Neuronal stem cell (in vitro differentiated cells): ENCODE results near the gene LPP.

Experiments
- DNase-seq: peaks from one replicate; pipeline ENCODE4 v3.0.0-alpha.2; 2013; ENCODE audit warnings: low spot score
- H2AFZ ChIP-seq: one replicate; pipeline ENCODE4 v1.6.1; 2013; ENCODE audit warnings: mild to moderate bottlenecking, low read length, inconsistent platforms
- H2AK5ac ChIP-seq: 2 replicates; pipeline ENCODE4 v1.6.1; 2013; ENCODE audit warnings: low read depth, mild to moderate bottlenecking, inconsistent platforms, low read length, moderate library complexity, mixed read lengths
- H2BK120ac ChIP-seq: 2 replicates; pipeline ENCODE4 v1.6.1; 2013; ENCODE audit warnings: low read depth, mild to moderate bottlenecking, inconsistent platforms, low read length, moderate library complexity, mixed read lengths
- H2BK12ac ChIP-seq: one replicate; pipeline ENCODE4 v1.6.1; 2013; ENCODE audit warnings: low read length, inconsistent platforms
- H2BK15ac ChIP-seq: 2 replicates; pipeline ENCODE4 v1.6.1; 2013; ENCODE audit warnings: mild to moderate bottlenecking, low read length, inconsistent platforms, mixed read lengths
- H2BK5ac ChIP-seq: one replicate; pipeline ENCODE4 v1.6.1; 2013; ENCODE audit warnings: inconsistent platforms, mild to moderate bottlenecking, low read length, moderate library complexity
- H3K14ac ChIP-seq: one replicate; pipeline ENCODE4 v1.6.1; 2013; ENCODE audit warnings: low read length, inconsistent platforms
- H3K18ac ChIP-seq: 2 replicates; pipeline ENCODE4 v1.6.1; 2013; ENCODE audit warnings: low read length, inconsistent platforms
- H3K23ac ChIP-seq: 2 replicates; pipeline ENCODE4 v1.6.1; 2013; ENCODE audit warnings: low read depth, mild to moderate bottlenecking, mixed read lengths, low read length, inconsistent platforms; ENCODE audit not compliant: poor library complexity
- H3K27ac ChIP-seq: replicated peaks from 3 replicates; pipeline ENCODE4 v1.5.1; 2013; ENCODE audit warnings: low read length, inconsistent platforms
- H3K27me3 ChIP-seq, 3 experiments: 2 replicates each; pipeline ENCODE4 v1.6.1; 2013; ENCODE audit warnings: low read length in 3 of 3, mild to moderate bottlenecking in 2 of 3, inconsistent platforms in 1 of 3, low read depth in 1 of 3, mixed read lengths in 1 of 3, moderate library complexity in 1 of 3; ENCODE audit not compliant: control insufficient read depth in 3 of 3, insufficient read depth in 3 of 3
- H3K36me3 ChIP-seq, 2 donors: replicated peaks in 1 of 2; 2 replicates each; pipeline ENCODE4 v1.6.1; 2013; ENCODE audit warnings: low read length in 2 of 2; ENCODE audit not compliant: control insufficient read depth in 2 of 2, insufficient read depth in 2 of 2
- H3K4ac ChIP-seq: 2 replicates; pipeline ENCODE4 v1.6.1; 2013; ENCODE audit warnings: inconsistent platforms, mild to moderate bottlenecking, low read length, moderate library complexity
- H3K4me1 ChIP-seq, 2 donors: 1 replicate in 1 of 2; 2 replicates in 1 of 2; pipeline ENCODE4 v1.6.1; 2013; ENCODE audit warnings: low read length in 2 of 2, low read depth in 1 of 2; ENCODE audit not compliant: control insufficient read depth in 2 of 2, insufficient read depth in 1 of 2
- H3K4me2 ChIP-seq: one replicate; pipeline ENCODE4 v1.6.1; 2013; ENCODE audit warnings: mild to moderate bottlenecking, low read length, inconsistent platforms; ENCODE audit not compliant: insufficient read depth, poor library complexity, severe bottlenecking
- H3K4me3 ChIP-seq, 2 donors: 2 replicates each; pipeline ENCODE4 v1.5.1; 2013; ENCODE audit warnings: low read length in 2 of 2, mild to moderate bottlenecking in 2 of 2, inconsistent platforms in 1 of 2, moderate library complexity in 1 of 2
- H3K79me1 ChIP-seq: one replicate; pipeline ENCODE4 v1.6.1; 2013; ENCODE audit warnings: low read depth, mild to moderate bottlenecking, inconsistent platforms, low read length, moderate library complexity
- H3K9ac ChIP-seq: one replicate; pipeline ENCODE4 v1.6.1; 2013; ENCODE audit warnings: mild to moderate bottlenecking, low read depth, low read length, inconsistent platforms; ENCODE audit not compliant: poor library complexity
- H3K9me3 ChIP-seq, 2 donors: replicated peaks in 1 of 2; 2 replicates each; pipeline versions ENCODE3 to v1.6.1; 2013; ENCODE audit warnings: low read length in 2 of 2, mild to moderate bottlenecking in 2 of 2, inconsistent platforms in 1 of 2, low read depth in 1 of 2, mixed read lengths in 1 of 2, moderate library complexity in 1 of 2; ENCODE audit not compliant: control insufficient read depth in 2 of 2, insufficient read depth in 1 of 2
- H4K8ac ChIP-seq: one replicate; pipeline ENCODE4 v1.6.1; 2013; ENCODE audit warnings: low read depth, mild to moderate bottlenecking, inconsistent platforms, low read length, moderate library complexity
- H4K91ac ChIP-seq: one replicate; pipeline ENCODE4 v1.6.1; 2013; ENCODE audit warnings: low read length, low read depth, mild to moderate bottlenecking, inconsistent platforms; ENCODE audit not compliant: poor library complexity
- whole genome bisulfite sequencing, 2 donors: extraction: QIAGEN DNeasy Blood & Tissue Kit; methylation state at CpG; one replicate each; pipeline ENCODE4 v1.1.7; 2013; ENCODE audit warnings: missing lambda C conversion rate in 2 of 2, mixed read lengths in 1 of 2; ENCODE audit not compliant: insufficient read length in 2 of 2, insufficient replicate concordance in 1 of 2; ENCODE audit errors: extremely low coverage in 2 of 2; 5-methylcytosine and 5-hydroxymethylcytosine counted together

LPP gene

DNA sequence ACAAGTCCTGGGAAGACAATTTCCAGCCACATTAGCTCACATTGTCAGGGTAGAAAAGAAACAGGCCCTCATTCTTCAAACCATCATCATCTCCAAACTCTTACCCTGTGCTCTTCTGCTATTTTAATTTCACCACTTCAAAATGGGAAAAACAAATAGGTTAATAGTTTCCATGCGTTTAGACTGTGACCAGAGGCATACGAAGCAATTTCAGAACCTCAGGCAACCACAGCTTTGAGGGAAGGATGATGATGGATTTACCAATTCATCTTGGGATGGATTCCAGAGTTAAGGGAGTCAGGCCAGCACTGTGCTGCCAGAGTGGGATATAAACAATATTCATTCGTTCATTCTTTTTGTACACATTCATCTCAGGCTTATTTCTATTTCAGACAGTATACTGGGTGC, 710.0 kb downstream of the LPP start:
- DNase-seq, result no peak
- Histone ChIP-seq H3K23ac (no peak overlapping the region), H3K4me2 (no peak overlapping the region), H3K14ac (no peak overlapping the region), H2AK5ac (no peak overlapping the region), H3K9ac (no peak overlapping the region), H2BK120ac (no peak overlapping the region), H3K9me3 (no peaks in the 10 kb centered on the region), H3K4me1 (peaks cover 3 to 10% of the 10 kb centered on the region in 2 donors), H3K79me1 (no peaks in the 10 kb centered on the region), H3K4ac (no peak overlapping the region), H3K18ac (no peak overlapping the region), H4K91ac (no peak overlapping the region), H3K36me3 (peaks cover 0 to 18% of the 10 kb centered on the region in 2 donors), H2BK15ac (no peak overlapping the region), H3K27ac (no peak overlapping the region), H3K4me3 (no peak overlapping the region), H2BK12ac (no peak overlapping the region), H2AFZ (no peak overlapping the region), H4K8ac (no peak overlapping the region), H2BK5ac (no peak overlapping the region), H3K27me3 (no peaks in the 10 kb centered on the region)
- WGBS, 2 donors, result no CpG with 5 or more reads among the region's 3 CpGs

DNA sequence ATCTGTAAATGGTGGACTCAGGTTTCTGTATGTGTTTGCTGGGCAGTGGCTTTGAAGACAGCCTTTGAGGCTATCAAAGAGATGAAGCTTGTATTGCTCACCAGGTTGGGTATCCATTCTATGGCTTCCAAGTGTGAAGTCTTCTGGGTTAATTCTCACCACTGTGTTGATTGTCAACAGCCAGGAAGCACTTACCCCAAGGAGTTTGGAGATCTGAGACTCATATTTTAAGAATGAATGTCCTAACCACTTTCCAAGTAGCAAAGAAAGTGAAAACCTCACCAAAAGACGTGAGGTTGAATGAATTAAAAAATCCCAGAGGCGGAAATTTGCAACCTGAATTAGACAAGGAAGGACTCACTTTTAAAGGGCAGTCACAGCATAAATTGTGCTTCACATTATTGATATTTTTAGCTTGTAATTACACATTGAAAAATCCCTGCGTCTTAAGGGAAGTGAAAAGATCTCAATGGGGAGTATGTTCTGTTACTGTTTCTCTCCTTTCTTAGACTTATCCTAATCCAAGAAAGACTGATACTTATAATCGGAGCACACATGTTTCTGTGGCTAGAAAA, 713.8 kb downstream of the LPP start:
- Histone ChIP-seq H2BK15ac (no peak overlapping the region), H3K4me2 (no peak overlapping the region), H2BK12ac (no peak overlapping the region), H3K14ac (no peak overlapping the region), H2AK5ac (no peak overlapping the region), H3K9me3 (no peaks in the 10 kb centered on the region), H3K79me1 (no peaks in the 10 kb centered on the region), H2AFZ (no peak overlapping the region), H3K4ac (no peak overlapping the region), H3K27me3 (no peaks in the 10 kb centered on the region), H3K27ac (no peak overlapping the region), H3K9ac (no peak overlapping the region), H3K18ac (no peak overlapping the region), H2BK120ac (no peak overlapping the region), H4K91ac (no peak overlapping the region), H3K4me1 (peaks cover 5 to 6% of the 10 kb centered on the region in 2 donors), H4K8ac (no peak overlapping the region), H3K4me3 (no peak overlapping the region), H3K36me3 (peaks cover 0 to 25% of the 10 kb centered on the region in 2 donors), H3K23ac (no peak overlapping the region), H2BK5ac (no peak overlapping the region)
- DNase-seq, result no peak
- no CpG with 5 or more reads among the region's 4 CpGs for WGBS, 2 donors

DNA sequence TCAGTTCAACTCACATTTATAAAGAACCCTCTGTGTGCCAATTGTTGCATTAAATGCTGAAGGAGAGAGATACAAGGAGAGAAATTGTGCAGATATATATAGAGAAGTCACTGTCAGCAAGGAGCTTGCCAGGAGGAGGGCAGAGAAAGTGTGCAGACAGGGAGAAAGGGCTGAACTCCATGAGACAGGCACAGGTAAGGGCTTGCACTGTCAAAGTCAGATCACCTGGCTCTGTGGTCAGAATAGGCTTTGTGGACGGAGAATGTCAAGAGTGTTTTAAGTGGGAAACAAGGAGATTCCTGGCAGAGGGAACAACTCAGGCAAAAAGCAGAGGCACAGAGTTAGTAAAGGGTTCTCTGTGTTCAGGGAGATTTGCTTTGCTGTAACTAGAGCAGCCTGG, 714.8 kb downstream of the LPP start:
- H3K4me2 ChIP-seq, result no peak overlapping the region
- H3K9me3 ChIP-seq, result no peaks in the 10 kb centered on the region
- no peak overlapping the region for H2BK15ac ChIP-seq
- no peak for DNase-seq
- H2AK5ac ChIP-seq, result no peak overlapping the region
- no peak overlapping the region for H2BK12ac ChIP-seq
- no peak overlapping the region for H2BK120ac ChIP-seq
- peaks cover 6 to 8% of the 10 kb centered on the region in 2 donors for H3K4me1 ChIP-seq
- no peak overlapping the region for H2AFZ ChIP-seq
- no peak overlapping the region for H4K91ac ChIP-seq
- H3K23ac ChIP-seq, result no peak overlapping the region
- H3K14ac ChIP-seq, result no peak overlapping the region
- H4K8ac ChIP-seq, result no peak overlapping the region
- H3K27me3 ChIP-seq, result no peaks in the 10 kb centered on the region
- H3K79me1 ChIP-seq, result no peaks in the 10 kb centered on the region
- no peak overlapping the region for H3K27ac ChIP-seq
- H3K9ac ChIP-seq, result no peak overlapping the region
- peaks cover 0 to 33% of the 10 kb centered on the region in 2 donors for H3K36me3 ChIP-seq
- H3K4ac ChIP-seq, result no peak overlapping the region
- no CpG with 5 or more reads among the region's 1 CpG for WGBS, 2 donors
- no peak overlapping the region for H2BK5ac ChIP-seq
- no peak overlapping the region for H3K4me3 ChIP-seq
- H3K18ac ChIP-seq, result no peak overlapping the region

DNA sequence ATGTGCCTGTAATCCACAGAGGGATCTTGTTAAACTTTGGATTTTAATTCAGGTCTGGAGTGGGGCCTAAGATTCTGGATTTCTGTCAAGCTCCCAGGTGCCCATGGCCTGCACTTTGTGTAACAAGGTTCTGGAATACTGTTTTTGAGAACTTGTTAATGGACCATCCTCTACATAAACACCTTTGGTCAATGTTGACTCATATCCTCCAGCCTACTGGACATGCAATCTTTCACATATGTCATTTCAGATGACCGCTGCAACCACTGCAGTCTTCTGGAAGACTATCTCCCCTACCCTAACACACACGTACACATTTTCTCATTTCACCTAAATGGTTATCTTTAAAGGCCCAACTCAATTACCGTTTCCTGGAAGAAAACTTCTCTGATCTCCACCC, 715.7 kb downstream of the LPP start:
- no peak for DNase-seq
- H3K9me3 ChIP-seq, result no peaks in the 10 kb centered on the region
- no peak overlapping the region for H3K4me2 ChIP-seq
- H2AFZ ChIP-seq, result no peak overlapping the region
- 100% methylated on average over 1 of the region's 3 CpGs; no CpG with 5 or more reads in 1 of the 2 donors for WGBS, 2 donors
- H2BK15ac ChIP-seq, result no peak overlapping the region
- no peak overlapping the region for H4K91ac ChIP-seq
- no peak overlapping the region for H3K27ac ChIP-seq
- H3K27me3 ChIP-seq, result no peaks in the 10 kb centered on the region
- H3K23ac ChIP-seq, result no peak overlapping the region
- H3K4me3 ChIP-seq, result no peak overlapping the region
- no peak overlapping the region for H3K9ac ChIP-seq
- no peak overlapping the region for H2AK5ac ChIP-seq
- no peak overlapping the region for H3K4ac ChIP-seq
- no peak overlapping the region for H3K14ac ChIP-seq
- H2BK5ac ChIP-seq, result no peak overlapping the region
- H3K36me3 ChIP-seq, result peaks cover 0 to 41% of the 10 kb centered on the region in 2 donors
- no peak overlapping the region for H4K8ac ChIP-seq
- peaks cover 6 to 13% of the 10 kb centered on the region in 2 donors for H3K4me1 ChIP-seq
- no peak overlapping the region for H2BK12ac ChIP-seq
- no peak overlapping the region for H3K18ac ChIP-seq
- H2BK120ac ChIP-seq, result no peak overlapping the region
- H3K79me1 ChIP-seq, result no peaks in the 10 kb centered on the region
